GM19455 (cell line): ENCODE results near the gene CFAP410.
"Not testable (repeated sequence)": the region's sequence is repeated elsewhere in the genome, so short reads cannot be mapped to it uniquely, and the experiment has no call there.

Source experiments
- ATAC-seq: cut with Tn5 transposase; IDR thresholded peaks from one replicate; pipeline ENCODE4 v1.9.1; 2021; ENCODE audit not compliant: unreplicated experiment

CFAP410 gene

GRCh38 chr21:44370027-44370735 is 31.0 kb upstream of the CFAP410 start:
- ATAC-seq = no peak

DNA sequence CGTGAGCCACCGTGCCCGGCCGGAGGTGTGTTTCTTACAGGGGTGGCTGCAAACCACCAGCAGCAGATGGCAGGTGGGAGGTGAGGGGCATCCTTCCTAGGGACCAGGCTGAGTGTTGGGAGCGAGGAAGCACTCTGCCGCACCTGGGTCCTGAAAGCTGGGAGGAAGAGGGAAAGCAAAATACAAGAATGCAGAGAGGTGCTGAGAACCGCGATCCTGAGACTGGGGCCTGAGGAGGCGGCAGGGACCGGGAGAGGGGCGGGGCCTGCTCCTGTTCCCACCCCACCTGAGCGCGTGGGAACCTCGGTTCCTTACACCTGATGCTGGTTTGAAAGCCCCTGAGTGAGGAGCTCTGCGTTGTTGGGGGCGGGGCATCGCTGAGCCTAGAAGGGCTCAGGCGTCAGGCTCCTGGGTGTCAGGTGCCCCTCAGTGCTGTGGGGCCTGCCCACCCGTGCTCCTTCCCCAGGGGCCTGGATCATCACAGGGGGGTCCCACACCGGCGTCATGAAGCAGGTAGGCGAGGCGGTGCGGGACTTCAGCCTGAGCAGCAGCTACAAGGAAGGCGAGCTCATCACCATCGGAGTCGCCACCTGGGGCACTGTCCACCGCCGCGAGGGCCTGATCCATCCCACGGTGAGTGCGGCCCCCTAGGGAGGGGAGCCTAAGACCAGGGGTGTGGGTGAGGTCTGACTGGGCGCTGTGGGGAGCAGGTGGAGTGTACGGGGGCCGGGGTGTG is 29.7 kb upstream of the CFAP410 start:
- no peak for ATAC-seq

DNA sequence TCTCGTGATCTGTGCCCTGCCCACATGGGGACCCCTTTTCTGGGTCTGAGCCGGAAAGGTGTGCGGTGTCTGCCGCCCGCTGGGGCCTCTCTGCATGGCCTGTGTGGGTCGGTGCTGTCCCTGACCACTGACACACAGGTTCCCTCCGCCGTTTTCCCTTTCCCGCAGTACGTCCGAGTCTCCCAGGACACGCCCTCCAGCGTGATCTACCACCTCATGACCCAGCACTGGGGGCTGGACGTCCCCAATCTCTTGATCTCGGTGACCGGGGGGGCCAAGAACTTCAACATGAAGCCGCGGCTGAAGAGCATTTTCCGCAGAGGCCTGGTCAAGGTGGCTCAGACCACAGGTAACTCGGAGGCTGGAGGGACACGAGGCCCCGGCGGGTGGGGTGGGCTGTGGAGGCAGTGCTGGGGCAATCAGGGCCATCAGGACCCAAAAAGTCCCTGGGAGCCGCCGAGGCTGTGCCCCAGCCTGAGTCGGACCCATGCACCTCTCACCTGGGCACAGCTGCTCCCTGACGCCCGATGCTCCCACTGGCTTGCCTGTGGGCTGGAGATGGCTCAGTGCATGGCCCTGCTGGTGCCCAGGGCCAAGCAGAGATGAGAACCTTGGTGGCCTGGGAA is 27.5 kb upstream of the CFAP410 start:
- ATAC-seq = no peak

GRCh38 chr21:44365967-44366585 is 26.9 kb upstream of the CFAP410 start:
- ATAC-seq = no peak

DNA sequence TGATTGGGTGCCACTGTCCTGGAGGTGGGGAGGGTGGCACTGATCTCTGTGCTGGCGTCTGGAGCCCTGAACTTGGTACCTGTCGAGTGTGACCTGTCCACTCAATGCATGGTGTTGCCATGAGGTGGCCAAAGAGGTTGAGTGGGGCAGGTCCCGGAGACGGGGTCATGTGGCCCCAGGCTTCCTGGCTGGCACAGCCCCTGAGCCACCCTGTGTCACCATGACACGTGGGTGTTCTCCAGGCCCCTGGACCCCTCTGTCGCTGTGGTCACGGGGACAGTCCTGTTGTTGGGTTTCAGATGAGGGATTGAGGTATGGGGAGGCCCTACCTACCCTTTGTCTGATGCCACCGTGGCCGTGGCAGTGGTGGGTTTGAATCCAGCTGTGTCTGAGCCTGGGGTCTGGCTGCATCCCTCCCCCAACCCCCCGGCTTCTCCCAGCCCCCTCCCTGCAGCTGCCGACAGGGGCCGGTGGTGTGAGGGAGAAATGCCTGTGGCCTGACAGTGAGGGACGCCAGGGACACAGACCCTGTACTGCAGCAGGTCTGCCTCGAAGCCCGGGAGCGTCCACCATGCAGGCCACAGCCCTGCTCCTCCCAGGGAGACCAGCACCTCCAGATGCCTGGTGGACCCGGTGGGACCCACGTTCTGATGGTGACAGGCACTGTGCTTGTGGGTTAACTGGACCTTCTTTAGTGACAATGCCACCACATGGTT is 26.2 kb upstream of the CFAP410 start:
- no peak for ATAC-seq

GRCh38 chr21:44364151-44365053 is 25.2 kb upstream of the CFAP410 start:
- ATAC-seq = no peak

GRCh38 chr21:44363278-44363677 is 24.1 kb upstream of the CFAP410 start:
- ATAC-seq = no peak

GRCh38 chr21:44361903-44362302 is 22.7 kb upstream of the CFAP410 start:
- ATAC-seq = not testable (repeated sequence)

- no peak for ATAC-seq
These were observed 21.0 kb upstream of the CFAP410 start for GRCh38 chr21:44360159-44360558.

DNA sequence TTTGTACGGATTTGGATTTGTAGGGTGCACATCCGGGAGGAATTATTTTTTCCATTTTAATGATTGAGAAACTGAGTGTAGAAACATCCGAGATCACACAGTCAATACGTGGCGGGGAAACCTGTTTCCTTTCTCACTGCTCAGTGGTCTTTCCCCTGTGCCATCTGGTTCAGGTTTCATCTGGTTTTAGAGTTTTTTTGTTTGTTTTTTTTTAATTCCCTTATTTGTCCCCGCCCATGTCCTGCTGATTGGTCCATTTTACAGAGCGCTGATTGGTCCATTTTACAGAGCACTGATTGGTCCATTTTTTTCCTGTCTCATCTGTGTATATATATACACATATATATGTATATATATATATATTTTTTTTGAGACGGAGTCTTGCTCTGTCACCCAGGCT is 20.2 kb upstream of the CFAP410 start:
- ATAC-seq = no peak

DNA sequence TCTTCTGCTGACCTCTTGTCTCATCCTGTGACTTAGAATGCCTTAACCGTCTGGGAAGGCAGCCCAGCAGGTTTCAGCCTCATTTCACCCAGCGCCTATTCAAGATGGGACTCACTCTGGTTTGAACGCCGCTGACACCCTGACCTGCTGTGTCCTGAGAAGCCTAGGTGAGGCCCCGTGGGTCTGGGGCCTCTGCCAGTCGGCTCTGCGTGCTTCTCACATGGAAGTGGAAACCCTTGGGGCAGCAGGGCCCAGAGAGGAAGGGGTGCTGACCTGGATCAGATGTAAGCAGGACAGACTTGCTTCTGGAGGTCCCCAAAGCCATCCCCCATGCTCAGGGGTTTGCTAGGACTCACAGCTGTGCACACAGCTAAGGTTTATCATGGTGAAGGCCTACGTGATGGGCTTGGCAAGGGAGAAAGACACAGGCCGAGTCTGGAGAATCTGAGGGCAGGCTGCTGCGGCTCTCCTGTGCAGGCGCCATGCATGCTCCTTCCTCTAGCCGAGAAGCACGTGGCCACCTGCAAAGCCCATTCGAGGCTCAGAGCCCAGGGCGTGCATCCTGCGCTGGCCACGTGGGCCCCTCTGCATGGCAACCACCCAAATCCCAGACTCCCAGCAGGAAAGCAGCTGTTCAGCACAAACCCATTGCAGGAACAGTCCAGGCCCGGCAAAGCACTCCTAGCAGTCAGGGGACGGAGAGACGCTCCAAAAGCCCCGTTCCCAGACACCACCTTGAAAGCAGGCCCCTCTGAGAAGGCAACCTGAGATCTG is 18.1 kb upstream of the CFAP410 start:
- ATAC-seq = no peak

DNA sequence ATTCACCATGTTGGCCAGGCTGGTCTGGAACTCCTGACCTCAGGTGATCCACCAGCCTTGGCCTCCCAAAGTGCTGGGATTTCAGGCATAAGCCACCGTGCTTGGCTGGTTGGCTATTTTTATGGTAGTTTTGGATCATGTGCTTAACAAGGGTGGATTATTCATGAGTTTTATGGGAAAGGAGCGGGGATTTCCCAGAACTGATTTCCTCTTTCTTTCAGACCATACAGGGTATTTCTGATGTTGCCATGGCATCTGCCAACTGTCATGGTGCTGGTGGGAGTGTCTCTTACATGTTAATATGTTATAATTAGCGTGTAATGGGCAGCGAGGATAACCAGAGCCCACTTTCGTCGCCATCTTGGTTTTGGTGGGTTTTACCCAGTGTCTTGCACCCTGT is 17.4 kb upstream of the CFAP410 start:
- ATAC-seq = no peak

- ATAC-seq = no peak
These were observed 17.0 kb upstream of the CFAP410 start for GRCh38 chr21:44356160-44356559.

DNA sequence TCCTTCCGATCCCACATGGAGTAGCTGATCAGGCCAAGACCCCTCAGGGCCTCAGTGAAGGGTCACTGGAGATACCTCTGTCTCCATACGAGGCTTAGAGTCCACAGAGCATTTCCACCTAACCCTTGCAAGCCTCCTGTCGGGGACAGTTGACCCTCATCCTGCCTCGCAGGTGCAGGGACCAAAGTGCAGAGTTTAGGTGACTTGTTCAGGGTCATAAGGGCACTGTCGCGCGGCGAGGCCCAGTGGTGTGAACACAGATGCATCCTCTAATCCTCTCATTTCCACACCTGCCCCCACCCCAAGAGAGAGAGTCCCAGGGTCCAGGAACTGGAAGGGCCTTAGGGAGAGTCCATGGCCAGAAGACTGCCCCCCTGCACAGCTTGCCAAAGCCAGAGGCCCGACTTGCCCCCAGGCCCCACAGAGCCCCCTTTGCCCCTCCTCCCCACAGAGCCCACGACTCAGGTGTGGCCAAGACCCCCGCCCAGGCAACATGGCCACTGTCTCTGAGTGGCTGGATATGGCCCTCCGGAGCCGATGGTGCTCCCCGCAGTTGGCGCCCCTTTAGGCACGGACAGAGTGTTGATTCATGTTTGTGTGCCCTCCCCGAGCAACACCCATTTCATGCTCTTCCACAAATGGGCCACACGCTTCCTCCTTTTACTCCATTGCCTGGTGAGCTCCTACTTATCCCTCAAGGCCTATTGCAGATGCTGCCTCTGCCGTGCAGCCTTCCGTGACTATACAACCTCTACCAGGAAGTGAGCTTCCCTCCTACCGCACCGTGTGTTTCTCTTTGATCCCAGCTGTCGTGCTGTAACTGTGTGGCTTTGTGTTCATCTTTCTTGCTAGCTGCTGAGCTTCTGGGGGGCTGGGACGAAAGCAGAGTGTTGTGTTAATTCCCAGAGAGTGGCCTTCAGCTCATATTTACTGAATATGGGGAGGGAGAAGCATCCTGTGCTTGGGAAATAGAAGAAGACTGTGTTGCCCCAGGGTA is 15.9 kb upstream of the CFAP410 start:
- no peak for ATAC-seq

- ATAC-seq = no peak
These were observed 14.8 kb upstream of the CFAP410 start for GRCh38 chr21:44354001-44354405.

- ATAC-seq = no peak
These were observed 14.2 kb upstream of the CFAP410 start, which contains the start of gene TRPM2 for GRCh38 chr21:44353191-44353970. Gene TRPM2 (plus strand): TSS chr21:44353621. CDS start chr21:44353701, 80 bp downstream.

GRCh38 chr21:44352253-44352860 is 13.2 kb upstream of the CFAP410 start:
- no peak for ATAC-seq
